SK-N-SH (cell line): ENCODE results near the gene OBP2B. TPM values are rescaled to one million over a fixed set of nuclear protein-coding genes. Genes with fewer than 3 reads are reported as not detected.

Experiments
- CTCF ChIA-PET: fragments of 300-600, 350-600 bp; formaldehyde crosslinking; extraction: SDS; loops from one replicate; lab custom pipeline; 2021; lab: Yijun Ruan, JAX
- POLR2A ChIA-PET: fragments of 350-600 bp; sonication (Branson Sonifier 250); formaldehyde crosslinking; extraction: SDS; loops from one replicate; lab custom pipeline; 2020; ENCODE audit warnings: antibody characterized with exemption, inconsistent platforms; lab: Yijun Ruan, JAX
- DNase-seq: peaks from one replicate; pipeline ENCODE4 v3.0.0; 2012
- H2AFZ ChIP-seq: fragments of 200-600 bp; sonication (generic); 2 replicates; pipeline ENCODE4 v1.8.1; 2016; ENCODE audit warnings: antibody characterized with exemption, mild to moderate bottlenecking, low read depth
- H3F3A ChIP-seq: fragments of 200-600 bp; sonication (generic); replicated peaks from 2 replicates; pipeline ENCODE3; 2016; ENCODE audit warnings: antibody characterized with exemption, mild to moderate bottlenecking; ENCODE audit not compliant: insufficient read depth
- H3K27ac ChIP-seq, 2 experiments: fragments of 200-500 bp in 1 of 2; fragments of 200-600 bp in 1 of 2; sonication (Bioruptor generic) in 1 of 2; sonication (generic), shearing (Covaris generic) in 1 of 2; 2 replicates each; pipeline versions ENCODE4 v1.5.1 to v1.6.1; 2014 to 2016; ENCODE audit warnings: low read depth in 2 of 2, inconsistent platforms in 1 of 2, low read length in 1 of 2, mild to moderate bottlenecking in 1 of 2, mixed read lengths in 1 of 2
- H3K27me3 ChIP-seq: fragments of 200-600 bp; sonication (generic), shearing (Covaris generic); 2 replicates; pipeline ENCODE4 v1.6.1; 2016; ENCODE audit warnings: mixed run types; ENCODE audit not compliant: insufficient read depth
- H3K36me3 ChIP-seq, 2 experiments: fragments of 200-500 bp in 1 of 2; fragments of 200-600 bp in 1 of 2; sonication (Bioruptor generic) in 1 of 2; sonication (generic) in 1 of 2; replicated peaks in 1 of 2; 2 replicates each; pipeline versions ENCODE3 to v1.5.1; 2014 to 2016; ENCODE audit warnings: low read length in 1 of 2, mild to moderate bottlenecking in 1 of 2; ENCODE audit not compliant: insufficient read depth in 2 of 2, control insufficient read depth in 1 of 2
- H3K4me1 ChIP-seq, 2 experiments: fragments of 200-500 bp in 1 of 2; fragments of 200-600 bp in 1 of 2; sonication (Bioruptor generic) in 1 of 2; sonication (generic), shearing (Covaris generic) in 1 of 2; 2 replicates each; pipeline versions ENCODE4 v1.5.1 to v1.6.1; 2014 to 2016; ENCODE audit warnings: low read depth in 1 of 2, low read length in 1 of 2, mixed run types in 1 of 2; ENCODE audit not compliant: insufficient read depth in 2 of 2, control insufficient read depth in 1 of 2
- H3K4me2 ChIP-seq: fragments of 200-600 bp; sonication (generic), shearing (Covaris generic); 2 replicates; pipeline ENCODE4 v1.6.1; 2017; ENCODE audit warnings: mixed run types
- H3K4me3 ChIP-seq, 2 experiments: fragments of 200-500 bp in 1 of 2; fragments of 200-600 bp in 1 of 2; sonication (Bioruptor generic) in 1 of 2; sonication (generic), shearing (Covaris generic) in 1 of 2; 2 replicates each; pipeline versions ENCODE4 v1.5.1 to v1.8.1; 2014 to 2016; ENCODE audit warnings: low read depth in 2 of 2, inconsistent platforms in 1 of 2, low read length in 1 of 2, mild to moderate bottlenecking in 1 of 2, mixed read lengths in 1 of 2, moderate library complexity in 1 of 2
- H3K79me2 ChIP-seq: fragments of 200-600 bp; sonication (generic); 2 replicates; pipeline ENCODE4 v1.8.1; 2017; ENCODE audit warnings: mild to moderate bottlenecking; ENCODE audit not compliant: insufficient read depth
- H3K9ac ChIP-seq: fragments of 200-600 bp; sonication (generic); 2 replicates; pipeline ENCODE4 v1.6.1; 2017; ENCODE audit warnings: mixed run types
- H3K9me2 ChIP-seq: fragments of 200-600 bp; sonication (generic); 2 replicates; pipeline ENCODE4 v1.6.1; 2017; ENCODE audit warnings: mixed run types
- H3K9me3 ChIP-seq: fragments of 200-600 bp; sonication (generic); 2 replicates; pipeline ENCODE4 v1.6.1; 2017; ENCODE audit warnings: mixed run types, mild to moderate bottlenecking, moderate library complexity
- H4K20me1 ChIP-seq: fragments of 200-600 bp; sonication (generic); 2 replicates; pipeline ENCODE4 v1.6.1; 2017; ENCODE audit warnings: mild to moderate bottlenecking, mixed run types; ENCODE audit not compliant: insufficient read depth
- CHD2 ChIP-seq: fragments of 150-350 bp; IDR thresholded peaks from 2 replicates; pipeline ENCODE4 v1.6.1; 2018; ENCODE audit warnings: low read length; ENCODE audit not compliant: partially characterized antibody
- EP300 ChIP-seq, 2 experiments: IDR thresholded peaks; 2 replicates each; pipeline versions ENCODE4 v1.4.0 to v1.6.1; 2012; ENCODE audit warnings: borderline replicate concordance in 1 of 2, low read depth in 1 of 2, low read length in 1 of 2
- EZH2phosphoT487 ChIP-seq: fragments of 200-600 bp; sonication (generic); IDR thresholded peaks from 2 replicates; pipeline ENCODE4 v1.6.1; 2017; ENCODE audit warnings: low read depth, mixed run types, mild to moderate bottlenecking, antibody characterized with exemption, moderate library complexity, borderline replicate concordance
- FOXJ3 ChIP-seq: sonication (generic); formaldehyde crosslinking; IDR thresholded peaks from 2 replicates; pipeline ENCODE4 v1.5.1; 2020; ENCODE audit warnings: mild to moderate bottlenecking, missing genetic modification reagents
- JUND ChIP-seq: IDR thresholded peaks from 2 replicates; pipeline ENCODE4 v1.4.0; 2012
- MEF2A ChIP-seq: IDR thresholded peaks from 2 replicates; pipeline ENCODE4 v1.4.0; 2012; ENCODE audit warnings: low read depth, borderline replicate concordance
- NRF1 ChIP-seq: IDR thresholded peaks from 2 replicates; pipeline ENCODE4 v1.6.1; 2012; ENCODE audit warnings: low read depth, mild to moderate bottlenecking, low read length
- RFX5 ChIP-seq: IDR thresholded peaks from 2 replicates; pipeline ENCODE4 v1.6.1; 2012; ENCODE audit warnings: mild to moderate bottlenecking, improper control_type of control experiment, low read length
- RXRA ChIP-seq: IDR thresholded peaks from 2 replicates; pipeline ENCODE4 v1.4.0; 2012; ENCODE audit warnings: low read depth, mild to moderate bottlenecking, borderline replicate concordance
- WGBS: methylation state at CpG from one replicate; pipeline ENCODE4 v1.1.6; 2017; ENCODE audit warnings: low lambda C conversion rate; 5-methylcytosine and 5-hydroxymethylcytosine counted together
- polyA plus RNA-seq, 3 experiments: library from polyadenylated mRNA; depleted of rRNA; stranded (reverse); fragments of >200 nt; gene quantifications; 2 replicates each; pipeline ENCODE4 v1.2.3, GENCODE V29; 2012
- TF ChIP-seq, protein P1 (sequence below): IDR thresholded peaks from 2 replicates; pipeline ENCODE4; 2012
- TF ChIP-seq, protein P2 (sequence below): IDR thresholded peaks from 2 replicates; pipeline ENCODE4 v1.4.0; 2012; ENCODE audit warnings: low read depth, borderline replicate concordance
- TF ChIP-seq, protein P3 (sequence below): fragments of 200-600 bp; sonication (generic); IDR thresholded peaks from 2 replicates; pipeline ENCODE4 v1.6.1; 2017; ENCODE audit warnings: antibody characterized with exemption, mild to moderate bottlenecking, moderate library complexity
- TF ChIP-seq, protein P4 (sequence below): IDR thresholded peaks from 2 replicates; pipeline ENCODE4 v1.6.1; 2012; ENCODE audit warnings: mild to moderate bottlenecking, low read depth, low read length, moderate library complexity
- TF ChIP-seq, protein P5 (sequence below): IDR thresholded peaks from 2 replicates; pipeline ENCODE4 v1.4.0; 2012; ENCODE audit warnings: low read depth

The OBP2B gene
- polyA plus RNA-seq, 1 of the 3 experiments (the other 2 are of a cell fraction), result not detected

DNA sequence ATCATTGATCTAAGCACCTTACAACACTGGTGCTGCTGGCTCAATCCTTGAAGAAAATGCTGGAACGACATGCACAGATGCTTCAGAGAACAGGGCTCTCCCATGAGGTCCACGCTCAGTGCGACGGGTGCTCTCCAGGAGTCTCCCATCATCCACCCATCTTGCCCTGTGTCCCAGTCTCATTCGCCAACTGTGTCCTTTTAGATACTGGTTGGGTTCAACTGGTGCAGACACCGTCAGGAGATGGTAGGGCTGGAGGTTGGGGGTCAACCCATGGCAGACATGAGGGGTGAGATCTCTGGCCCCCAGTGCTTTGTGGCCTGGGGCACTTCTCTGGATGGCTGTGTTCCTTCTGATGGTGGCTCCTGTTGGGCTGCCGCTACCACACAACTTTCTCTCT lies 1.6 kb upstream of the OBP2B start:
- 66% methylated on average over 5 of the region's 7 CpGs for WGBS
- POLR2A ChIA-PET, result no interaction called here

More for the DNA sequence above, 1.6 kb upstream of the OBP2B start:
- no peaks in the 10 kb centered on the region for H3K9me2 ChIP-seq
- H3K9ac ChIP-seq, result no peak overlapping the region
- H3K27me3 ChIP-seq, result no peaks in the 10 kb centered on the region
- H3K4me2 ChIP-seq, result no peak overlapping the region
- DNase-seq, result no peak
- no peaks in the 10 kb centered on the region; a peak in 1 of 4 replicates for H3K4me1 ChIP-seq
- H3K9me3 ChIP-seq, result no peaks in the 10 kb centered on the region
- H3K27ac ChIP-seq, result no peak overlapping the region
- H3F3A ChIP-seq, result no peaks in the 10 kb centered on the region
- no peaks in the 10 kb centered on the region for H4K20me1 ChIP-seq
- CTCF ChIA-PET, result interaction anchor here (2.3 kb wide), 1 partner anchor 24 kb away, joined by 7 read pairs; no protein-coding TSS in a partner anchor
- H3K79me2 ChIP-seq, result no peaks in the 10 kb centered on the region
- no peak overlapping the region for H2AFZ ChIP-seq
- H3K4me3 ChIP-seq, result no peak overlapping the region
- H3K36me3 ChIP-seq, result no peaks in the 10 kb centered on the region
- TF ChIP-seq NRF1, result no peak
- TF ChIP-seq, protein P1, sequence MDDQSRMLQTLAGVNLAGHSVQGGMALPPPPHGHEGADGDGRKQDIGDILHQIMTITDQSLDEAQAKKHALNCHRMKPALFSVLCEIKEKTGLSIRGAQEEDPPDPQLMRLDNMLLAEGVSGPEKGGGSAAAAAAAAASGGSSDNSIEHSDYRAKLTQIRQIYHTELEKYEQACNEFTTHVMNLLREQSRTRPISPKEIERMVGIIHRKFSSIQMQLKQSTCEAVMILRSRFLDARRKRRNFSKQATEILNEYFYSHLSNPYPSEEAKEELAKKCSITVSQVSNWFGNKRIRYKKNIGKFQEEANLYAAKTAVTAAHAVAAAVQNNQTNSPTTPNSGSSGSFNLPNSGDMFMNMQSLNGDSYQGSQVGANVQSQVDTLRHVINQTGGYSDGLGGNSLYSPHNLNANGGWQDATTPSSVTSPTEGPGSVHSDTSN, result no peak
- no peak for TF ChIP-seq FOXJ3 (CRISPR knock-in tag)
- TF ChIP-seq, protein P2, sequence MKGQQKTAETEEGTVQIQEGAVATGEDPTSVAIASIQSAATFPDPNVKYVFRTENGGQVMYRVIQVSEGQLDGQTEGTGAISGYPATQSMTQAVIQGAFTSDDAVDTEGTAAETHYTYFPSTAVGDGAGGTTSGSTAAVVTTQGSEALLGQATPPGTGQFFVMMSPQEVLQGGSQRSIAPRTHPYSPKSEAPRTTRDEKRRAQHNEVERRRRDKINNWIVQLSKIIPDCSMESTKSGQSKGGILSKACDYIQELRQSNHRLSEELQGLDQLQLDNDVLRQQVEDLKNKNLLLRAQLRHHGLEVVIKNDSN, result no peak
- TF ChIP-seq JUND, result no peak
- TF ChIP-seq, protein P3, sequence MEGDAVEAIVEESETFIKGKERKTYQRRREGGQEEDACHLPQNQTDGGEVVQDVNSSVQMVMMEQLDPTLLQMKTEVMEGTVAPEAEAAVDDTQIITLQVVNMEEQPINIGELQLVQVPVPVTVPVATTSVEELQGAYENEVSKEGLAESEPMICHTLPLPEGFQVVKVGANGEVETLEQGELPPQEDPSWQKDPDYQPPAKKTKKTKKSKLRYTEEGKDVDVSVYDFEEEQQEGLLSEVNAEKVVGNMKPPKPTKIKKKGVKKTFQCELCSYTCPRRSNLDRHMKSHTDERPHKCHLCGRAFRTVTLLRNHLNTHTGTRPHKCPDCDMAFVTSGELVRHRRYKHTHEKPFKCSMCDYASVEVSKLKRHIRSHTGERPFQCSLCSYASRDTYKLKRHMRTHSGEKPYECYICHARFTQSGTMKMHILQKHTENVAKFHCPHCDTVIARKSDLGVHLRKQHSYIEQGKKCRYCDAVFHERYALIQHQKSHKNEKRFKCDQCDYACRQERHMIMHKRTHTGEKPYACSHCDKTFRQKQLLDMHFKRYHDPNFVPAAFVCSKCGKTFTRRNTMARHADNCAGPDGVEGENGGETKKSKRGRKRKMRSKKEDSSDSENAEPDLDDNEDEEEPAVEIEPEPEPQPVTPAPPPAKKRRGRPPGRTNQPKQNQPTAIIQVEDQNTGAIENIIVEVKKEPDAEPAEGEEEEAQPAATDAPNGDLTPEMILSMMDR, result no peak
- TF ChIP-seq, protein P4, sequence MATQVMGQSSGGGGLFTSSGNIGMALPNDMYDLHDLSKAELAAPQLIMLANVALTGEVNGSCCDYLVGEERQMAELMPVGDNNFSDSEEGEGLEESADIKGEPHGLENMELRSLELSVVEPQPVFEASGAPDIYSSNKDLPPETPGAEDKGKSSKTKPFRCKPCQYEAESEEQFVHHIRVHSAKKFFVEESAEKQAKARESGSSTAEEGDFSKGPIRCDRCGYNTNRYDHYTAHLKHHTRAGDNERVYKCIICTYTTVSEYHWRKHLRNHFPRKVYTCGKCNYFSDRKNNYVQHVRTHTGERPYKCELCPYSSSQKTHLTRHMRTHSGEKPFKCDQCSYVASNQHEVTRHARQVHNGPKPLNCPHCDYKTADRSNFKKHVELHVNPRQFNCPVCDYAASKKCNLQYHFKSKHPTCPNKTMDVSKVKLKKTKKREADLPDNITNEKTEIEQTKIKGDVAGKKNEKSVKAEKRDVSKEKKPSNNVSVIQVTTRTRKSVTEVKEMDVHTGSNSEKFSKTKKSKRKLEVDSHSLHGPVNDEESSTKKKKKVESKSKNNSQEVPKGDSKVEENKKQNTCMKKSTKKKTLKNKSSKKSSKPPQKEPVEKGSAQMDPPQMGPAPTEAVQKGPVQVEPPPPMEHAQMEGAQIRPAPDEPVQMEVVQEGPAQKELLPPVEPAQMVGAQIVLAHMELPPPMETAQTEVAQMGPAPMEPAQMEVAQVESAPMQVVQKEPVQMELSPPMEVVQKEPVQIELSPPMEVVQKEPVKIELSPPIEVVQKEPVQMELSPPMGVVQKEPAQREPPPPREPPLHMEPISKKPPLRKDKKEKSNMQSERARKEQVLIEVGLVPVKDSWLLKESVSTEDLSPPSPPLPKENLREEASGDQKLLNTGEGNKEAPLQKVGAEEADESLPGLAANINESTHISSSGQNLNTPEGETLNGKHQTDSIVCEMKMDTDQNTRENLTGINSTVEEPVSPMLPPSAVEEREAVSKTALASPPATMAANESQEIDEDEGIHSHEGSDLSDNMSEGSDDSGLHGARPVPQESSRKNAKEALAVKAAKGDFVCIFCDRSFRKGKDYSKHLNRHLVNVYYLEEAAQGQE, result no peak
- no peak for TF ChIP-seq RFX5
- TF ChIP-seq, protein P5, sequence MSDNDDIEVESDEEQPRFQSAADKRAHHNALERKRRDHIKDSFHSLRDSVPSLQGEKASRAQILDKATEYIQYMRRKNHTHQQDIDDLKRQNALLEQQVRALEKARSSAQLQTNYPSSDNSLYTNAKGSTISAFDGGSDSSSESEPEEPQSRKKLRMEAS, result no peak
- TF ChIP-seq MEF2A, result no peak
- no peak for TF ChIP-seq EP300 (IDR thresholded peaks at IDR 0.05; ENCODE audit: borderline replicate concordance in 1 of 2, low read depth in 1 of 2, low read length in 1 of 2)
- no peak for TF ChIP-seq EZH2phosphoT487
- no peak for TF ChIP-seq CHD2
- TF ChIP-seq RXRA, result no peak
